T-helper 1 cell treated with Interleukin-12 subunit alpha and Interleukin-12 subunit beta and Interleukin-4 antibody, amounts not matched to agents 30 ng/mL and 1 ng/mL, for 36 hours (primary cell): Measurements from ENCODE around the gene CD6. TPM values are rescaled to one million over a fixed set of nuclear protein-coding genes. Genes with fewer than 3 reads are reported as not detected.

ENCODE experiments used
- intact Hi-C: fragments of 100-400 bp; cut with micrococcal nuclease; formaldehyde crosslinking; loops from one replicate; pipeline ENCODE4 v1.15.1; 2024
- total RNA-seq: library from RNA; stranded (reverse); gene quantifications from 2 replicates; pipeline ENCODE4 v1.2.3, GENCODE V29; 2022

CD6 gene
- total RNA-seq, 1 donor from 2014 or later = 336 TPM

GRCh38 chr11:60982184-60982583 is 10.7 kb downstream of the CD6 start:
- intact Hi-C loops = no loop called here

DNA sequence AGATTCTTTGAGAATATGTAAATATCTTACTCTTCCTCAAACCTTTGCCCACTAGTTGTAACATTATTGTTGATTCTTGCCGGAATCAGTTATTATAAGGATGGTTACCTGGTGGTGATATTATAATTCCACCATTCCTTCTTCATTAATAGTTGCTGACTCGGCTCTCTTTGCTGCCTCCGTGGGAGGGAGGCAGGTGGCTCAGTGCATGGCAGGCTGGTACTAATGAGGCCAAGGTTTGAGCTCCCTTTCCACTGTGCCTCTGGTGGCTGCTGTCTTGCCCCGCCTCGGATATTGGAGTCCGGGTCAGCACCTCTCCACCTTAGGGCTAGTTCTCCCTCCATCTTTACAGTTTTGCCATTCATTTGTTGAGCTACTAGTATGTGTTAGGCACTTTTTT is 12.7 kb downstream of the CD6 start:
- intact Hi-C loops = no loop called here

- intact Hi-C loops = no loop called here
These were observed 13.2 kb downstream of the CD6 start for GRCh38 chr11:60984636-60985035.

GRCh38 chr11:60985501-60985900 is 14.0 kb downstream of the CD6 start:
- intact Hi-C loops = no loop called here

DNA sequence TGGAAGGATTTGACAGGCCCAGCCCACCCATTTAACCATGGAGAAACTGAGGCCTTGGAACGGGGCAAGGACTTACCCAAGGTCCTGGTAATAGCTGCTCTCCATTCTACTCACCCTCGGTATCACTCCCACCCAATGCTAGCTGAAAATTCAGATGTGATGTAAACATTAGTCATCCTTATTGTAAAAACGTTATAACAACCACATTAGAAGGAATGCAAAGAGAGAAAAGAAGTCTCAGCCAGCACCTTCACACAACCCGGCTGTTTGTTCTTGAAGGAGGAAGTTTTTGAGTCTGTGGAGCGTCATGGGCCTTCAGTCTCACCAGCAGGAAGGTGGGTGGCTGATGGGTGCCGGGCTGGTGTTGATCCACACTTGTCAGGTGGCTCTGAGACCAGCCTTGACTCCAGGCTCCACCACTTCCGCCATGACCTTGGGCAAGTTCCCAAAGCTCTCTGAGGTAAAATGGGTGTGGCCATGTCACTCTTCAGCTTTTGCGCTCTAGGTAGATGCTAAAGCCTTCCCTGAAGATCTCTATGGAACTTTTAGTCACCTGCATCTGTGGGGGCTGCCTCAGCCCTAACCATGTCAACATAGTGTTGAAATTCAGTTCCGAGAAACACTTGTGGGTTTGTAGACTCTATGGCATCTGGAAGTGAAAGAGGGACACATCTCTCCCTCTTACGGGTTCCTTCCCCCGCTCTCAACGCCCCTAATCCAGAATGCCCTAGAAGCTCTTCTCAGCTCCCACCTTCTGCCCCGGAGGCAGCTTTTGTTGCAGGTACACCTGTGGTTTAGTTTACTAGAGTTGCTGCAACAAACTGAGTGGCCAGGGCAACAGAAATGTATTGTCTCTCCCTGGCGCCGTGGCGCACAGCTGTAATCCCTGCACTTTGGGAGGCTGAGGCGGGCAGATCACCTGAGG is 14.8 kb downstream of the CD6 start:
- intact Hi-C loops = loop anchor here (1.0 to 2.0 kb wide), 9 partner anchors 8 to 116 kb away; partner anchors contain the start of genes CD5 and PRPF19

GRCh38 chr11:60987577-60988277 is 16.2 kb downstream of the CD6 start:
- intact Hi-C loops = loop anchor here (1.0 to 2.0 kb wide), 4 partner anchors 17 to 95 kb away; partner anchors contain the start of gene PRPF19

DNA sequence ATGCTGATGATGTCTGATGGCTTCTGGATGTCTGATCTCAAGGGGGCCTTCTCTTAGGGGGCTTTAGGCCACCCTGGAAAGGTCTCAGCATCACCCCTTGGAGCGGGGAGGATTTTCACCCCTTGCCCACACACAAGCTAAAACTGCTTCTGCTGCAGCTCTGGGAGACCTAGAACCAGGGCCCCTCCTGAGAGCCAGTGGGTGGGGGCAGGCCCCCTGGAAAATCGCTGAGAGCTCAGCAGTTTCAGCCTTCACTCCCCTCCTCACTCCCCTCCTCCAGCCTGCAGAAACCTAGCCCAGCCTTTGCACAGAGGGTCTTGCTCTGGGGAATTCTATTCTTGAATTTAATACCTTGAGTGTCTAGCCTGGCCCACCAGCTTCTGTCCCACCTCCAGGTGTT is 17.2 kb downstream of the CD6 start:
- intact Hi-C loops = loop anchor here (1.0 to 2.0 kb wide), 2 partner anchors 16 to 35 kb away; no protein-coding TSS in a partner anchor

GRCh38 chr11:60989093-60989650 is 17.7 kb downstream of the CD6 start:
- intact Hi-C loops = loop anchor here (2.0 kb wide), 1 partner anchor 16 kb away; no protein-coding TSS in a partner anchor

DNA sequence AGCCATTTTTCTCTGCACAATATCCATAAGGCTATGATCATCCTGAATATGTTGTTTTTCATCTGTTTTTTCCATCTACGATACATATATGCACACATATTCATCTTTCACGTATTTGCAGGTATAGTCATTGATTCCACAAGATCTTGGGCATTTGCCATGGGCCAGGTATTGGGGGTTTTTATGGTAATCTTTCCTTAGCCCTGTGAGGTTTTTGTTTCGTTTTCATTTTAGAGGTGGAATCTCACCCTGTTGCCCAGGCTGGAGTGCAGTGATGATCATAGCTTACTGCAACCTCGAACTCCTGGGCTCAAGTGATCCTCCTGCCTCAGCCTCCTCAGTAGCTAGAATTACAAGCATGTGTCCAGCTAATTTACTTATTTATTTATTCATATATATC is 20.0 kb downstream of the CD6 start:
- intact Hi-C loops = no loop called here

DNA sequence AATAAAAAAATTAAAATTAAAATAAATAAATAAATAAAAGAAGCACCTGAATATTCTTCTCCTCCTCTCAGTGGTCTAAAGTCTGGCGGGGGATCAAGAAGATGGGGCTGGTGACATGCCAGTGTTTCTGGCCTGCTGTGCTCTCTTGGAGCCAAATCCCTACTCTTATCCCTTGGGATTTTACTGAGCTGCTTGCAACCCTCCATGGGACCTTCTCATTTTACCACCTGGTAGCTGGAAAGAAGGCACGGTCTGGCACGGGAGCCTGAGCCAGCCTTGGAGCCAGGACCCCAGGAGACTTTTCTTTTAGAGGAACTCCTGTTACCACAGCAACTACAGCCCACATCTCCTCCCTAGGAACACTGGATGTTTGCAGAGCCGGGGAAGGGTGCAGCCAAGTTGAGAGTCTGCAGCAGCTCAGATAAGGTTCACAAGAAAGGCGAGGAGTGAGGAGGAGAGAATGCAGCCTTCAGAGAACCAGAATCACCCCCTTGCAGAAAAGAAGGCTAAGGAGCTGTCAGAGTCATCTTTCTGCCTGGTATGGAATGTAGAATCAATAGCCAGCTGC is 21.4 kb downstream of the CD6 start:
- intact Hi-C loops = no loop called here

DNA sequence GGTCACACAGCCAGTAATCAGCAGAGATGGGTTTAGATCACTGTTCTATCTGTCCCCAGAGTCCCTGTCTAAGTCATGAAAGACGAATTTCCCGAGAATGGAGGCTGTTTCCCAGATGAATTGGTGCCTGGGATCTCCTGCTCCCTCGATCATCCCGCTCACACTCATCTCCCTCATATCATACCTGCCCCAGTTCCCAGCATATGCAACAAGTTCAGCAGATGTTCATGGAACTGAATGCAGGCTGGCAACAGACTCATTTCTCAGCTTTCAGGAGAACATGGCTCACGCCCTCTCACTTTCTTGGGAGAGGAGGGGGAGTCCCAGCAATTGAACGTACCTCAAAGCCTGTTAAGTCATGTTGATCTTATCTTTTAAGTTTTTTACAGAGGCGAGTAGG is 22.1 kb downstream of the CD6 start:
- intact Hi-C loops = loop anchor here (1.0 kb wide), 4 partner anchors 7 to 49 kb away; partner anchors contain the start of gene CD6

DNA sequence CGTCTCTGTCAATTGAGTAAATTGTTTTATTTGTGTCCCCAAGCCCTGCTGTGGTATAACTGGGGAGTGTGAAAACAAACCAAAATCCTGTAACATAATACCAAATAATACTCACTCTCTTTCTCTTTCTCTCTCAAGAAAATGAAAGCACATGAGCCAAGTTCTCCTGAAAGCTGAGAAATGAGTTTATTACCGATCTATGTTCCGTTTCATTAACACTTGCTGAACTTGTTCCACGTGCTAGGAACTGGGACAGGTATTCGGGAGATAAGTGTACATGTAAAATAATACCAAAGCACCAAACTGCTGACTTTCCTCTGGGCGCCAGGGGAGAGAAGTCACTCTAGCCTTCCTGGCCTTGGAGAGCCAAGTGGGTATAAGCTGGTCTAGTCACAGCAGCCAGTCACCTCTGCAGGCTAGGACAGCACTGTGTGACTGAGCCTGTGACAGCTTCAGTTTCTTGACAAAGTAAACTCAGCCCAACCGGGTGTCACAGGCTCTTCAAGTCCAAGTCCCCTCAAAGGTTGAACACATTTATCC is 23.1 kb downstream of the CD6 start:
- intact Hi-C loops = loop anchor here (1.0 kb wide), 4 partner anchors 8 to 48 kb away; partner anchors contain the start of gene CD6

GRCh38 chr11:60995798-60996197 is 24.3 kb downstream of the CD6 start:
- intact Hi-C loops = no loop called here

DNA sequence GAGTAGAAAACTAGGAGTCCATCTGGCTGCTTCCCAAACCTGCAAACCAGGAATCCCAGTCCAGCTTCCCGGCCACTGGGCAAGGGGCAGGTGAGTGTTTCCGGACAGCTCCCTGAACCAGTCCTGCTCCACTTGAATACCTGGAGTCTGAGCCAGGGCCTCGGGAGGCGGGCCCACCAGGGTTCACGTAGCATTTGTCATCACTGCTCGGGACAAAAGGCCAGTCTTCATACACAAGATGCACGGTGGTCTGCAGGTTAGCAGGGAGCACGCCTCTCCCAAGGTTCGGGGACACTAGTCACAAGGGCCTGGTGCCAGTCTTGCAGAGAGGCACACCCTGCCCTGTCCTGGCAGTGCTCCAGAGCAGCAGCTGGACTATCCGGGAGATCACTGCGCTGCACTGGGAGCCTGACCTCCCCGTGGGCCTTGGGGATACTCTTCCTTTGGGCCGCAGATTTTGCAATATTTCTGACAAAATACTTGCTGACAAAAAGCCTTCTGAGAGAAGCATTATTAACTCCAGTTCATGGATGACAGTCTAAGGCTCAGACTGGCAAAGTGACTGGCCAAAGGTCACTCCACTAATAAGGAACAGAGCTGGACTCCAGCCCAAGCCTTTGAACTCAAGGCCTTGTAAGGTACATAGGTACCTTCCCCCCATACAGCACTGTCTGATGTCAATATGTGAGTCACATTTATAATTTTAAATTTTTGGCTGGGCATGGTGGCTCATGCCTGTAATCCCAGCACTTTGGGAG is 25.1 kb downstream of the CD6 start:
- intact Hi-C loops = no loop called here

GRCh38 chr11:61000426-61000825 is 28.9 kb downstream of the CD6 start:
- intact Hi-C loops = no loop called here

GRCh38 chr11:61001931-61002330 is 30.5 kb downstream of the CD6 start:
- intact Hi-C loops = no loop called here

DNA sequence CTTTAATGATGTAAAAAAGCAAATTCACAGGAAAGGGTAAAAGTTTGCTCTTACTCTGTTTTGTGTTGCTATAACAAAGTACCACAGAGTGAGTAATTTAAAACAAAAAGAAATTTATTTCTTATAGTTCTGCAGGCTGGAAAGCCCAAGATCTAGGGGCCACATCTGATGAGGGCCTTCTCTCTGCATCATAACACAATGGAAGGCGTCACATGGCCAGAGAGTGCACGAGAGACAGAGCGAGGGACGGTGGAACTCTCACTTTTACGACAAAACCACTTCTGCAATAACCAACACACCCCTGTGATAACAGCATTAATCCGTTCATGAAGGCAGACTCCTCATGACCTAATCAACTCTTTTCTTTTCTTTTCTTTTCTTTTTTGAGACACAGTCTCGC is 31.1 kb downstream of the CD6 start:
- intact Hi-C loops = no loop called here

- intact Hi-C loops = loop anchor here (1.0 to 2.0 kb wide), 4 partner anchors 10 to 33 kb away; partner anchors contain the start of gene CD6
These were observed 32.7 kb downstream of the CD6 start for GRCh38 chr11:61004180-61004611.

DNA sequence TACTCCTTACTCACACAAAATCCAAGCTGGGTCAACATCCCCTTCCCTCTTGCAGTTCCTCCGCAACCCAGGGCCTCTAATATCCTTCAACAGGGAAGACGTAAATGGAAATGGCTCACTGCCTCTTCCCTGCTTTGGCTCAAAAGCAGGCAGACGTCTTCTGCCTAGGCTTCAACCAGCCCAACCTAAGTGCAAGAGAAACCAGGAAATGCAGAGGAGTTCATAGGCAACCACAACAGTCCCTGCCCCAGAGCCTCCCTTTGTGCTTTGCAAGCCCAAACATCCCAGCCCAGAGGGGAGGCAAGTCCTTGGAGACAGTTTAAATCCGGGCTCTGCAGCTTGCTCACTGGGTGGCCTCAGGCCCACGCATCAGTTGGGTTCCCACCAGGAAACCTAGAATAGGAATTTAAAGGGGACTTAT is 33.3 kb downstream of the CD6 start:
- intact Hi-C loops = loop anchor here (1.0 to 2.0 kb wide), 4 partner anchors 10 to 33 kb away; partner anchors contain the start of gene CD6

- intact Hi-C loops = no loop called here
These were observed 36.0 kb downstream of the CD6 start for GRCh38 chr11:61007383-61007955.
